AG04449 (cell line): ENCODE data around the gene CFAP74.
A peak's percentile ranks its signal among the peaks of the same experiment; 100 is the strongest.

Experiments used
- CTCF ChIA-PET: fragments of 350-600 bp; formaldehyde crosslinking; extraction: SDS; loops from one replicate; lab custom pipeline; 2021; ENCODE audit warnings: antibody characterized with exemption; lab: Yijun Ruan, JAX
- POLR2A ChIA-PET: fragments of 400-600, 350-600 bp; formaldehyde crosslinking; extraction: SDS; loops from one replicate; lab custom pipeline; 2020; ENCODE audit warnings: antibody characterized with exemption, inconsistent platforms; lab: Yijun Ruan, JAX
- DNase-seq: peaks from one replicate; pipeline ENCODE4 v3.0.0-alpha.2; 2010; ENCODE audit warnings: low read depth, low spot score
- H3K4me3 ChIP-seq: 2 replicates; pipeline ENCODE4 v1.5.1; 2011; ENCODE audit warnings: low read depth, mild to moderate bottlenecking, control low read depth, low read length
- TF ChIP-seq, protein P1 (sequence below): IDR thresholded peaks from one replicate; pipeline ENCODE4 v1.5.1; 2011; ENCODE audit warnings: mild to moderate bottlenecking, moderate library complexity, low read length, control low read depth, inconsistent platforms; ENCODE audit not compliant: insufficient read depth; ENCODE audit errors: missing control alignments

Gene CFAP74

DNA sequence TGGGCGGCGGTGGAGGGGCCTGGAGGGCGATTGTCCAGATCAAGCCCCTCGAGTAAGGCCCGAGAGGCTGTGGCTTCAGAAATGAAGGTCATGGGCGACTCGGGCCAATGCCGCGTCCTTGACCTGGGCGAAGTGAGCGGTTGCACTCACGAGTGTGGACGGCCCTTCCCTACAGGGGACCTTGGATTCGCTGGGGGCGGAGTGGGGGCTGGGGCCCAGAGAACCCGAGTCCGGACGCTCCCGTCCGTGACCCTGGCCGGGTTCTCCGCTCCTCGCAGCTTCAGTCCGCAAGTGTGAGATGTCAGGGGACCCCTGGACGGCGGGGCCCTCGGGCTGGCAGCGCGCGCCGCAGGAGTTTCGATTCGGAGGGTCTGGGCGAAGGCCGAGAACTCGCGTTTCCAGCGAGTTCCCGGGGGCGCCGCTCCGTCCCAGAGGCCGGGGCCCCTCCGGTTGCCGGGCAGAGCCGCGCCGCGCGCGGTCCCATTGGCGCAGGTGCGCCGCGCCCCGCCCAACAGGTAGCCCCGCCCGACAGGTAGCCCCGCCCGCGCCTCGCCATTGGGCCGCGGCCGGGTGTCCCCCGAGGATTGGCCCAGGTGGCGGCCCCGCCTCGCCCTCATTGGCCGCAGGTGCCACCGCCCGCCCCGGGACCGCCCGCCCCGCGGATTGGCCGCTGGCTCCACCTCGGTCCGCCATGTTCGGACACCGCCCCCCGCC lies 46.3 kb upstream of the CFAP74 start, which contains the start of gene PRKCZ:
TSS of gene PRKCZ (plus strand) at position 694 of the 714 bp plus-strand sequence. CDS start 220 bp downstream, outside the sequence.
- TF ChIP-seq, protein P1, sequence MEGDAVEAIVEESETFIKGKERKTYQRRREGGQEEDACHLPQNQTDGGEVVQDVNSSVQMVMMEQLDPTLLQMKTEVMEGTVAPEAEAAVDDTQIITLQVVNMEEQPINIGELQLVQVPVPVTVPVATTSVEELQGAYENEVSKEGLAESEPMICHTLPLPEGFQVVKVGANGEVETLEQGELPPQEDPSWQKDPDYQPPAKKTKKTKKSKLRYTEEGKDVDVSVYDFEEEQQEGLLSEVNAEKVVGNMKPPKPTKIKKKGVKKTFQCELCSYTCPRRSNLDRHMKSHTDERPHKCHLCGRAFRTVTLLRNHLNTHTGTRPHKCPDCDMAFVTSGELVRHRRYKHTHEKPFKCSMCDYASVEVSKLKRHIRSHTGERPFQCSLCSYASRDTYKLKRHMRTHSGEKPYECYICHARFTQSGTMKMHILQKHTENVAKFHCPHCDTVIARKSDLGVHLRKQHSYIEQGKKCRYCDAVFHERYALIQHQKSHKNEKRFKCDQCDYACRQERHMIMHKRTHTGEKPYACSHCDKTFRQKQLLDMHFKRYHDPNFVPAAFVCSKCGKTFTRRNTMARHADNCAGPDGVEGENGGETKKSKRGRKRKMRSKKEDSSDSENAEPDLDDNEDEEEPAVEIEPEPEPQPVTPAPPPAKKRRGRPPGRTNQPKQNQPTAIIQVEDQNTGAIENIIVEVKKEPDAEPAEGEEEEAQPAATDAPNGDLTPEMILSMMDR = no peak
- H3K4me3 ChIP-seq = peak within 1 kb of the TSS; percentile 15
- no peak for DNase-seq
- CTCF ChIA-PET = no interaction called here
- POLR2A ChIA-PET = no interaction called here

GRCh38 chr1:2049225-2049717 lies 45.7 kb upstream of the CFAP74 start:
- no peak for DNase-seq
- POLR2A ChIA-PET = no interaction called here
- TF ChIP-seq, protein P1 = peak; percentile 7
- CTCF ChIA-PET = interaction anchor here (1.4 kb wide), 1 partner anchor 10 kb away, joined by 5 read pairs; no protein-coding TSS in a partner anchor
- H3K4me3 ChIP-seq = no peak overlapping the region

- ChIA-PET POLR2A (no interaction called here), CTCF (interaction anchor here (0.9 to 1.4 kb wide), 2 partner anchors 9 to 10 kb away, joined by 3 to 5 read pairs; no protein-coding TSS in a partner anchor)
- TF ChIP-seq, protein P1 = no peak
- no peak for DNase-seq
- no peak overlapping the region for H3K4me3 ChIP-seq
Measured at GRCh38 chr1:2047749-2048729, 44.5 kb upstream of the CFAP74 start.

- ChIA-PET CTCF (interaction anchor here (0.9 to 3.7 kb wide), 10 partner anchors 10 to 139 kb away, joined by 3 to 46 read pairs (median 4); partner anchors contain the start of gene CALML6), POLR2A (no interaction called here)
- TF ChIP-seq, protein P1 = no peak
- no peak for DNase-seq
- no peak overlapping the region for H3K4me3 ChIP-seq
Measured at GRCh38 chr1:2046953-2047748, 43.6 kb upstream of the CFAP74 start.

GRCh38 chr1:2046174-2046917 lies 42.8 kb upstream of the CFAP74 start:
- no peak overlapping the region for H3K4me3 ChIP-seq
- ChIA-PET CTCF (interaction anchor here (0.7 to 3.7 kb wide), 14 partner anchors 9 to 138 kb away, joined by 3 to 46 read pairs (median 6); partner anchors contain the start of gene CALML6), POLR2A (no interaction called here)
- no peak for DNase-seq
- TF ChIP-seq, protein P1 = peak; percentile 63
